HG03066 (cell line): ENCODE data around the gene NUCB1.
A peak's percentile ranks its signal among the peaks of the same experiment; 100 is the strongest.

Experiments used
- ATAC-seq: cut with Tn5 transposase; IDR thresholded peaks from one replicate; pipeline ENCODE4 v1.9.1; 2021; ENCODE audit warnings: low read depth; ENCODE audit not compliant: unreplicated experiment

Gene NUCB1

DNA sequence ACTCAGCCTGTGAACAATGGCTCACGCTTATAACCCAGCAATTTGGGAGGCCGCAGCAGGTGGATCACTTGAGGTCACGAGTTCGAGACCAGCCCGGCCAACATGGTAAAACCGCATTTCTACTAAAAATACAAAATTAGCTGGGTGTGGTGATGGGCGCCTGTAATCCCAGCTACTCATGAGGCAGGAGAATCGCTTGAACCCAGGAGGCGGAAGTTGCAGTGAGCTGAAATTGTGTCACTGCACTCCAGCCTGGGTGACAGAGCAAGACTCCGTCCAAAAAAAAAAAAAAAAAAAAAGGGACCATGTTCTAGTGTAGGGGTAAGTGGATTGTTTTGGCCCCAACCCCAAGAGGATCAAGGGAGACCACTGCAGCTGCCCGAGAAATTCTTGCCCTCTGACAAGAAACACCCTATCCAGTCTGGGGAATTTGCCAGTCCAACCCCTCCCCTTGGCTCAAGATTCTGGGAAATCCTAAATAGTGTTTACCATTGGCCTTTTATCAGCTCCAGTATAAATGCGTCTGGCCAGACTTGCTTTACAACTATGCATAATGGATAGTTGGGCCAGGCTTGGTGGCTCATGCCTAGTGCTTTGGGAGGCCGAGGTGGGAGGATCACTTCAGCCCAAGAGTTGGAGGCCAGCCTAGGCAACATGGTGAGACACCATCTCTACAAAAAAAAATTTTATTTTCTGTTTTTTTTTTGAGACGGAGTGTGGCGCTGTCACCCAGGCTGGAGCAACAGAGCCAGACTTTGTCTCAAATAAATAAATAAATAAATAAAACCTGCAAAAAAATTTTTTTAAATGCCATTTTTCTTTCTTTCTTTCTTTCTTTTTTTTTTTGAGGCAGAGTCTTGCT lies 28.3 kb downstream of the NUCB1 start:
- no peak for ATAC-seq

DNA sequence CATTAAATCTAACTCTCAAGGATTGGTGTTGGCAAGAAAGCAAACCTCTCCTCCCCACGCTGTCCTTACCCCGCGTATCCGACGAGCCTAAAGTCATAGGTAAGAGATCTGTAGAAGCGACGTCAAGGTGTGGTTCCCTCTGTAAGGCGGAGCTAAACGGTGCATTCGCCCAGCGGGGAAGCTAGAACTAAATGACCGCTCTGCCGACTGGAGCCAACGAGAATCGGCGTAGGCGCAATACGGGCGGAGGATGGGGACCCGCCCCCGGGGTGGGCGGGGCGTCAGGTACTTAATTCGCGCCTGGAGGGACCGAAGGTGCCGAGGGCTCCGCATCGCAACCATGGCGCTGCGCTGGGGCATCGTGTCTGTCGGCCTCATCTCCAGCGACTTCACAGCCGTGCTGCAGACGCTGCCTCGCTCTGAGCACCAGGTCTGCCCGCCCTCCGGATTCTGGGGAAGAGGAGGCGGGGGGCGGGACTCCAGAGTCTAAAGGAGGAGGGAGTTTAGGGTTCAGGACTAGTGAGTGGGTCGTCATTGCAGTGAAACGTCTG lies 33.3 kb downstream of the NUCB1 start, which contains the start of gene DHDH:
Gene DHDH (plus strand): TSS at position 318 of the 551 bp plus-strand sequence. CDS start 23 bp downstream, at position 341.
- ATAC-seq: peak; percentile 54

DNA sequence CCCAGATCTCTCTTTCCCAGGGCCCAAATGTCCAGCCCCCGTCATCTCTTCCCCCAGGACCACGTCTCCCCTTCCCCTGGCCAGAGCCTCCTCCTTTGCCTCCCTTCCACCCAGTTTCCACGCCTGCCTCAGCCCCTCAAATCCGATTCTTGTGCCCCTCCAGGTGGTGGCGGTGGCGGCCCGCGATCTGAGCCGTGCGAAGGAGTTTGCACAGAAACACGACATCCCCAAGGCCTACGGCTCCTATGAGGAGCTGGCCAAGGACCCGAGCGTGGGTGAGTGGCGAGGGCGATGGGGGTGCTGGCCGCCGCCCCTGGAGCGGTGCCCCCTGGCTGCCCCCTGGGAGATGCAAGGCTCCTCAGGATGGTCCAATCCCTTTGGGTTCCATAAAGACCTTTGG lies 34.7 kb downstream of the NUCB1 start:
- ATAC-seq: no peak

DNA sequence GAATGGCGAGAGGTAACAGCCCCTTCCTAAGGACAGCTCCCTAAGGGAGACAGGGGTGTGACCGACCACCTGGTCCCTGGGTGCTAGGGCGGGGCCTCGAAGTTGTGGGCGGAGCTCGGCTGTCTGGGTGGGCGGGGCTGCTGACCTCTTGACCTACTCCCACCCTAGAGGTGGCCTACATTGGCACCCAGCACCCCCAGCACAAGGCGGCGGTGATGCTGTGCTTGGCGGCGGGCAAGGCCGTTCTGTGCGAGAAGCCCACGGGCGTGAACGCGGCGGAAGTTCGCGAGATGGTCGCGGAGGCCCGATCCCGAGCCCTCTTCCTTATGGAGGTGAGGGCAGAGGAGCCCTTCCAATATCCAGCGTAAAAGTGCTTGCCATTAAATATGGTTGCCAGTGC lies 35.8 kb downstream of the NUCB1 start:
- no peak for ATAC-seq

DNA sequence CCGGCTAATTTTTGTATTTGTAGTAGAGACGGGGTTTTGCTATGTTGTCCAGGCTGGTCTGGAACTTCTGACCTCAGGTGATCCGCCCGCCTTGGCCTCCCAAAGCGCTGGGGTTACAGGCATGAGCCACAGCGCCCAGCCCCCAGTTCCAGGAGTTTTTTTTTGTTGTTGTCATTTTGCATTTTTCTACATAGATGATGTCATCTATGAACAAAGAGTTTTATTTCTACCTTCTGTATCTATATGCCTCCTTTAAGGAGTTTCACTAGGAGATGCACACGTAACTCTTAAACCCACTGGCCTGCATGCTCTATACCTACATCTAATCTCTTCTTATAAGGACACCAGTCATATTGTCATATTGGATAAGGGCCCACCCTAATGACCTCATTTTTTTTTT lies 38.1 kb downstream of the NUCB1 start:
- ATAC-seq: no peak

DNA sequence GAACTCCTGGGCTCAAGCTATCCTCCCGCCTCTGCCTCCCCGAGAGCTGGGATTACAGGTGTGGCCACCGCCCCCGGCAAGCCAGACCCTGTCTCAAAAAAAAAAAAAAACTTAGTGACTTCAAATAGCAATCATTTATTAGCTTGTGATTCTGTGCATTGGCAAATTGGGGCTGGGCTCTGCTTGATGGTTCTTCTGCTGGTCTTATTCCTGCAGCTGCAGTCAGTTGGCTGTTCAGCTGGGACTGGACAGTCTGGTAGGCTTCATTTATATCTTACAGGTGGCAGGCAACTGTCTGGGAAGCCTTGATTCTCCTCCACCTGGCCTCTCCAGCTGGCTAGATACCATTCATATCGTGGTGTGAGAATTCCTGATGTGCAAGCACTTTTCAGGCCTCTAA lies 40.8 kb downstream of the NUCB1 start:
- ATAC-seq: no peak

DNA sequence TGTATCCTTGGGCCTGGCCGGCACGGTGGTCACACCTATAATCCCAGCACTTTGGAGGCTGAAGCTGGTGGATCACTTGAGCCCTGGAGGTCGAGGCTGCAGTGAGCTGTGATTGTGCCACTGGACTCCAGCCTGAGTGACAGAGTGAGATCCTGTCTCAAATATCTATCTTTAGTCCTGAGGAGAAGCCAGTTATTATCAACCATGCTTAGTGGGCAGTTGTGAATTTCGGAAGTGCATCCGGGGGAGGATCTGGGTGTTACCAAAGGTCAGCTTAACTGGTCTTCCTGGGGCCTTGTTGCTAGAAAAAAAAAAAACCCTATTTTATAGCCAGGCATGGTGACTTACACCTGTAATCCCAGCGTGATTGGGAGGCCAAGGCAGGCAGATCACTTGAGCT lies 43.0 kb downstream of the NUCB1 start:
- ATAC-seq: no peak

DNA sequence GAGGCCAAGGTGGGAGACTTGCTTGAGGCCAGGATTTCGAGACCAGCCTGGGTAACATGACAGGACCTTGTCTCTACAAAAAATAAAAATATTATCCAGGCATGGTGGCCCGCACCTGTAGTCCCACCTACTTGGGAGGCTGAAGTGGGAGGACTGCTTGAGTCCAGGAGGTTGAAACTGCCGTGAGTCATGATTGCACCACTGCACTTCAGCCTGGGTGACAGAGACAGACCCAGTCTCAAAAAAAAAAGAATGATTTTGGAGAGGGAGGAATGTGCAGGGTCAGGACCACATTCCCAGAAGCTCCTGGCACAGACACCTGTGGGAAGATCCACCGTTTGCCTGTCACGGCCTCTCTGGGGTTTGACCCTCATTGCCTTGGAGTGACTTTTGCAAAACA lies 45.3 kb downstream of the NUCB1 start:
- ATAC-seq: no peak

DNA sequence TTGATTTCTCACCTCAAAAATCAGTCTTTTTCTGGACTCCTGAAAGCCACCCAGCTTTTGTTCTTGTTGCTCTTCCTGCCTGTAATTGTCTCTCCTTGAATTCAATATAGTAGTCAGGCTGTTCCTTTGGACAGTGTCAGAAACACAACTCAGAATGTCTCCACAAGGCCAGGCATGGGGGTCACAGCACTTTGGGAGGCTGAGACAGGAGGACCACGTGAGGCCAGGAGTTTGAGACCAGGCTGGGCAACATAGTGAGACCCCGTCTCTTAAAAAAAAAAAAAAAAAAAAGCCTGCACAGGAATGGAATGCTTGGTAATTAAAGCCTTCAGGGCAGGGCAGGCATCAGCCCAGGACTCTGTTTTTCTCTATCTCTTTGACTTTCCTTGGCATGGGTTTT lies 45.7 kb downstream of the NUCB1 start:
- no peak for ATAC-seq

DNA sequence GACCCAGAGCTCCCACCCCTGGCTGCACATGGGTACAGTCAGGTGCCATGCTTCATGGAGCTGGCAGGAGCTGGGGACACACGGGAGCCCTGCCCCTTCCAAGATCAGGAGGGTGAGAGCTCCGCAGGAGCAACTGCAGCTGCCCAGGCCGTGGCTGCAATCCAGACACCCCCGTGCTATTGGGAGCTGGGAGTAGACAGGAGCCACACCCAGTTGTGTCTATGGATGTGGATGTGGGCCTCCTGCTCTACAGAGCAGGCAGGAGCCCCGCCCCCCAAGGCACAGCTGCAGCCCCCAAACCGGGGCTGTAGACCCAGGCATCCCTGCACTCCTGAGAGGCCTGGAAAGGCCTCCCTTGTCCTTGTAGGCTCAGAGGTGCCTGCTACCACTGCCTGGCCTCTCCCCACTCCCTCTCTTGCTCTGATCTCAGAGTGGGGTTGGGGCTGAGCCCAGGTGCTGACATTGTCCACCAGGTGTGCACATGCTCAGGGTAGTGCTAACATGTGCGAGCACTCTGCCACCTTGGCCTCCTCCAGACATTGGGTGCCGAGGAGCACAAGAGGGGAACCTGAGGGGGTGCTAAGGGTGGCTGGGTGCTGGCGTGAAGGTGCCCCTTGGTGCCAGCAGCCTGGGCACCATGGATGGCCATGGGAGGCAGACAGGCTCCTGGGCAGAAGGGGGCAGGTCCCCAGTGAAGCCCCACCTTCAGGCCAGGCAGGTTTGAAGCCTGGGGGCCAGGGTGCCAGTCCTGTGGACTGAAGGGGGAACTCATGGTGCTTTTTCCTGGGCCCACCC lies 46.5 kb downstream of the NUCB1 start:
- no peak for ATAC-seq

DNA sequence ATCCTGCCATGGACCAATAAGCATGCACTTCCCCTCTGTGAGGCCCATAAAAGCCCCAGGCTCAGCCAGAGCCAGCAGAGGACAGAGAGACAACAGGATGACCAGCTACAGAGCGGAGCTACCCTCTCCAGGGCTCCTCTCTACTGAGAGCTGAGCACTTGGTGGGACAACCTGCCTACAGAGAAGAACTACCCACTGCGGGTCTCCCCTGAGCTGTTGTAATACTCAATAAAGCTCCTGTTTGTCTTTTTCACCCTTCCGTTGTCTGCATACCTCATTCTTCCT lies 47.1 kb downstream of the NUCB1 start:
- no peak for ATAC-seq

DNA sequence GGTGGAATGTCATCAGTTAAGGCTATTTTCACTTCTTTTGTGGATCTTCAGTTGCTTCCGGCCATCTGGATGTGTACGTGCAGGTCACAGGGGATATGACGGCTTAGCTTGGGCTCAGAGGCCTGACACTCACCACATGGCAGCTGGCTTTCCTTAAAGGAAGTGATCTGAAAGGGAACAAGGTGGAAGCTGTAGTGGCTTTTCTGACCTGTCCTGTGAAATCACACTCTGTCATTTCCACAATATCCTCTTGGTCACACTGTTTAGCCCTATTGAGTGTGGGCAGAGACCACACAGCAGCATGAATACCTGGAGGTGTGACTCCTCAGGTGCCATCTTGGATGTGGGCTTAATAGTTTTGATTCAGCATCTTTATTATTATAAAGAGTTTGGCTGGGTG lies 50.0 kb downstream of the NUCB1 start:
- ATAC-seq: no peak

DNA sequence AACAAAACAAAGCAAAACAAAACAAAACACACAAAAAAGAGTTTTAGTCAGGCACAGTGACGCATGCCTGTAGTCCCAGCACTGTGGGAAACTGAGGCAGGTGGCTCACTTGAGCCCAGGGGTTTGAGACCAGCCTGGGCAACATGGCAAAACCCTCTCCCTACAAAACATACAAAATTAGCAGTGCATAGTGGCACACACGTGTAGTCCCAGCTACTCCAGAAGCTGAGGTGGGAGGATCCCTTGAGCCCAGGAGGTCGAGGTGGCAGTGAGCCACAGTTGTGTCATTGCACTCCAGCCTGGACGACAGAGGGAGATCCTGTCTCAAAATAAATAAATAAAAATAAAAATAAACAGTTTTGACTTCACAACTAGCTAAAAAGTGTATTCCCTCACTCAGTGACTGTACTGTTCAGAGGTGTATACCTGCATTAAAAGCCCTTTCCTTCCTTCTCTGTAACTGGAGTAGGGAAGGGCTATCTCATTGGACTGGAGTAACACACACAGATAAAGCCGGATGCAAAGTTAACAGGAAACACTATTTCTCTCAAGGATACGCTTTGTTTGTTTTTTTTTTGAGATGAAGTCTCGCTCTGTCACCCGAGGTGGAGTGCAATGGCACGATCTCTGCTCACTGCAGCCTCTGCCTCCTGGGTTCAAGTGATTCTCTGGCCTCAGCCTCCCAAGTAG lies 50.9 kb downstream of the NUCB1 start:
- no peak for ATAC-seq

DNA sequence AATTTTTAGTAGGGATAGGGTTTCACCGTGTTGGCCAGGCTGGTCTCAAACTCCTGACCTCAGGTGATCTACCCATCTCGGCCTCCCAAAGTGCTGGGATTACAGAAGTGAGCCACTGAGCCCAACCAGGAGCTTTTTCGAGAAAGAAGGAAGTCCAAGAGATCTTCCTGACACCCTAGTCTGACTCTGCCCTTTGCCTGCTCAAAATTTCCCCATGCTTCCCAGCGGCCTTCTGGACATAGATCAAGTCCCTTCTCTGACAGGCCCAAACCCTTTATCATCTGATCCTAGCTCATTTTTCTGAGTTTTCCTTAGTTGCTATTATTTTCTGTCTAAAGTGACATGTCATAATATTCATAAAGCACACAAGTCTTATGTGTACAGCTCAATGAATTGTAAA lies 53.0 kb downstream of the NUCB1 start:
- ATAC-seq: no peak

DNA sequence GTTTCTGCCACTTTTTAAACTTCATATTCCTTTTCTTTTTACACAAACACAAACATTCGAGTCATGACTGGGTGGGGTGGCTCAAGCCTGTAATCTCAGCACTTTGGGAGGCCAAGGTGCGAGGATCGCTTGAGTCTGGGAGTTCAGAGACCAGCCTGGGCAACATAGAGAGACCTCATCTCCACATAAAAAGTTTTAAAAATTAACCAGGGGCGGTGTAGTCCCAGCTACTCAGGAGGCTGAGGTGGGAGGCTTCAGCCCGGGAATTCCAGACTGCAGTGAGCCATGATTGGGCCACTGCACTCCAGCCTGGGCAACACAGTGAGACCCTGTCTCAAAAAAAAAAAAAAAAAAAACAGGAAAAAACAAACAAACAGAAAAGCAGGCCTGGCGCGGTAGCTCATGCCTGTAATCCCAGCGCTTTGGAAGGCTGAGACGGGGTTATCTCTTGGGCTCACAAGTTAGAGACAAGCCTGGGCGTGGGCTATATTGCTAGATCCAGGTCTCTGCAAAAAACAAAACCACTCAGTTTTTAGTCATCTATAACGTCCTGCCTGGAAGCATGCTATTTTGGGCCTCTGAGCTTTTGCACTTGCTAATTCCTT lies 54.0 kb downstream of the NUCB1 start:
- ATAC-seq: no peak

DNA sequence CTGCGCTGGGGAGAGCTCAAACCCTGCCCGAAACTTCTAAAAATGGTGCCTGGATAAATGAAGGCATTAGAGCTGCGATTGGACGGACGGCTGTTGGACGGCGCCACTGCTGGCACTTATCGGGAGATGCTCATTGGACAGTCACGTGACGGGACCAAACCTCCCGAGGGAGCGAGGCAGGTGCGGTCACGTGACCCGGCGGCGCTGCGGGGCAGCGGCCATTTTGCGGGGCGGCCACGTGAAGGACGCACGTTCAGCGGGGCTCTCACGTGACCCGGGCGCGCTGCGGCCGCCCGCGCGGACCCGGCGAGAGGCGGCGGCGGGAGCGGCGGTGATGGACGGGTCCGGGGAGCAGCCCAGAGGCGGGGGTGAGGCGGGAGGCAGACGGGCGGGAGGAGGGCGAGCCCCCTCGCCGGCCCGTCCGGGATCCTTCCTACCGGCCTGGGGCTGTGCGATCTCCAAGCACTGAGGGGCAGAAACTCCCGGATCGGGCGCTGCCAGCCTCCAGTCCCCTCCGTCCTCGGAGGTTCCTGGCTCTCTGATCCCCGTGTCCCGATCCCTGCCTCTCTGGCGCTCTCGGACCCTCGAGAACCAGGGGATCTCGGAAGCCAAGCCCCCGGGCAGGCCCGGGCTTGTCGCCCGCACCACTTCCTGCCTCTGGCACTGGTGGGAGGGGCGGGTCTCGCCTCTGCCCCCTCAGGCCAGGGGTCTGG lies 54.6 kb downstream of the NUCB1 start, which contains the start of gene BAX:
Gene BAX (plus strand): TSS at position 281 of the 713 bp plus-strand sequence. CDS start 54 bp downstream, at position 335.
- ATAC-seq: peak; percentile 65

DNA sequence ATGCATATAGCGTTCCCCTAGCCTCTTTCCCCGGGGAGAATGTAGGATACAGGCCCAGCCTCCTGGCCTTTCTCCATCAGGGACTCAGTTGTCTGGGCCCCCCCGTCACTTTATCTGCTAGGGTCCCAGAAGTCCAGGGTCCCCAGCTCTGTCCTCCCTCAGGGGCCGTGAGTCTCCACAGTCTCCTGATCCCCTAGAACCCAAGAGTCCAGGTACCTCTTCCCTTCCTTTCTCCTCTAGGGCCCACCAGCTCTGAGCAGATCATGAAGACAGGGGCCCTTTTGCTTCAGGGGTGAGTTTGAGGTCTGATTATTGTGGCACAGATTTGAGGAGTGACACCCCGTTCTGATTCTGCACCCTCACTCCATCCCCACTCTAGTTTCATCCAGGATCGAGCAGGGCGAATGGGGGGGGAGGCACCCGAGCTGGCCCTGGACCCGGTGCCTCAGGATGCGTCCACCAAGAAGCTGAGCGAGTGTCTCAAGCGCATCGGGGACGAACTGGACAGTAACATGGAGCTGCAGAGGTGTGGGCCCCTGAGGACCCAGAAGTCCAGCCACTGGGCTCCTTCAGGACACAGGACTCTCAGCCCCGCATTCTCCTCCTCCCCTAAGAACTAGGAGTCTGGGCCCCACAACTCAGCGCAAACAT lies 55.3 kb downstream of the NUCB1 start:
- no peak for ATAC-seq

DNA sequence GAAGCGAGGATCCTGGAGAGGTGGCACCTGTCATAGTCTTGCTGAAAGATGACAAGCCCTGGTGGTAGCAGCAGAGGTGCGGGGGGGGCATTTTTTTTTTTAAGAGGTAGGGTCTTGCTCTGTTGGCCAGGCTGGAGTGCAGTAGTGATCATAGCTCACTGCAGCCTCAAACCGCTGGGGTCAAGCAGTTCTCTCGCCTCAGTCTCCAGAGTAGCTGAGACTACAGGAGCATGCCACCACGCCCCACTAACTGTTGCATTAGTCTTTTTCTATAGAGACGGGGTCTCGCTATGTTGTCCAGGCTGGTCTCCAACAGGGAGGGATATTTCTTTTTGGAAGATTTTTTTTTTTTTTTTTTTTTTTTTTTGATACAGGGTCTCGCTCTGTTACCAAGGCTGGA lies 57.9 kb downstream of the NUCB1 start:
- no peak for ATAC-seq
